NCI-H1092 treated with DMSO at 0.1 percent for 48 hours (cell line): ENCODE results near the gene HEXIM1.
A peak's percentile ranks its signal among the peaks of the same experiment; 100 is the strongest.

Experiments used
- DNase-seq: peaks from one replicate; lab custom pipeline; 2025; lab: John Stamatoyannopoulos, UW

The HEXIM1 gene

GRCh38 chr17:45172541-45173286 lies 24.4 kb downstream of the HEXIM1 start:
- no peak for DNase-seq

GRCh38 chr17:45175759-45176115 lies 27.5 kb downstream of the HEXIM1 start:
- no peak for DNase-seq

GRCh38 chr17:45177563-45177962 lies 29.3 kb downstream of the HEXIM1 start:
- DNase-seq = no peak

- DNase-seq = no peak
These were observed 35.9 kb downstream of the HEXIM1 start for GRCh38 chr17:45184144-45184543.

DNA sequence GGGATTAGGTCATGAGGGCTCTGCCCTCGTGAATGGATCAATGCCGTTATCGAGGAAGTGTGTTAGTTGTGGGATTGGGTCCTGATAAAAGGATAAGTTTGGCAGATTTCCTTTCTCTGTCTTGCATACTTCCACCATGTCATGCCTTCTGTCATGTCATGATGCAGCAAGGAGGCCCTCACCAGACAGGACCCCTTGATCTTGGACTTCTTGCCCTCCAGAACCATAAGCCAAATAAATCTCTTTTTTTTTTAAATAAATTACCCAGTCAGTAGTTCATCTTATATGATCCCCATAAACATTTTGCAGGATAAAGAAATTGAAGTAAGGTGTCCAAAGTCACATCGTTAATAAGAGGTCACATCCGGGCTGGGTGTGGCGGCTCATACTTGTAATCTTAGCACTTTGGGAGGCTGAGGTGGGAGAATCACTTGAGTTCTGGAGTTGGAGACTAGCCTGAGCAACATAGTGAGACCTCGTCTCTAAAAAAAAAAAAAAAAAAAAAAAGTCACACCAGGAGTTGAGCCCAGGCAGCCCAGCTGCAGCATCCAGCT lies 38.6 kb downstream of the HEXIM1 start:
- no peak for DNase-seq

DNA sequence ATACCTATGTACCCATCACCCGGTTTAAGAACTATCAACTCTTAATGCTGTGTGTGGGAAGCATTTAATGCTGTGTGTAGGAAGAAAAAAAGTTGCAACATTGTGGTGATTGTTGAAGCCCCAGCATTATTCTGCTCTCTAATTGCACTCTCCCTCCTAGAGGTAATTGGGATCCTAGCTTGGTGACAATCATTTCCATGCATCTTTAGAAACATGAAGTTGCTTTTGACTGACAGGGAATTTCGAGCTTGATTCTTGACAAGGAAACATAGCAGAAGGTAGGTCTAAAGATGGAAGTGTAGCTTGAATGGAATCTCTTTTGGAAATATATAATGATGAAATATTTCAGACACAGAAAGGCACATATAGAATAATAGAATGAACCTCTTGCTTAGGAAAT lies 40.7 kb downstream of the HEXIM1 start:
- DNase-seq = no peak

DNA sequence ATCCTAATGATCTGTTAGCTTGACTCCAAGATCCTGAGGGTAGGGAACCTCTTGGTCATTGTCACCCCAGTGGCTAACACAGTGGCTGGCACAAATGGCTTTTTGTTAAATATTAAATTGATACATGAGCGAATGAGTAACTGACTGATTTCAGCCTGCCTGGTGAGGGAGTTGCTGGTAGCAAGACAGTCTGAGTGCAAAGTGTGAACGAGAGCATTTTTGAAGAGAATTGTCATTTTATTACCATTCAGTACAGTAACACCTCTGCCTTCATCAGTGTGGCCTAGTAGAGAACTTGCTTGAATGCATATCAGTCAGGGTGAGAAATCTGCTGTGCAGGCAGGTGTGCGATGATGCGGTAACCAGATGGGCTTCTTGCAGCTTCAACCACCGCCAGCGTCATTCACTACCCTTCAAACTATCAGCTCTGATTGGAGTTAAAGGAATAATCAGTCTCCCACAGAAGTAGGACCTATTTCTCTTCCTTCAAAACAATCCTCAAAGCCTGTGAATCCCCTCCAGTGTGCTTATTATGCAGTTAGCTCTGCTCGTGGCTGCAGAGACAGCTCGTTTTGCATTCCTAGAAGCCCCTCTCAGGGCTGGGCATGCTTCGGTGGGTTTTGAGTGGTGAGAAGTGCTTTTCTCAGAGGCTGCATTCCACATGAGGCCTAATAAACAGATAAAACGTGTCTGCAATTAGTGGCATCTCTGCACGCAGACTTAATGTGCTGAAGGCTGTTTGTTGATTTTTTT lies 42.4 kb downstream of the HEXIM1 start:
- no peak for DNase-seq

- no peak for DNase-seq
These were observed 47.1 kb downstream of the HEXIM1 start for GRCh38 chr17:45195424-45195823.

- no peak for DNase-seq
These were observed 48.8 kb downstream of the HEXIM1 start for GRCh38 chr17:45197108-45197507.

DNA sequence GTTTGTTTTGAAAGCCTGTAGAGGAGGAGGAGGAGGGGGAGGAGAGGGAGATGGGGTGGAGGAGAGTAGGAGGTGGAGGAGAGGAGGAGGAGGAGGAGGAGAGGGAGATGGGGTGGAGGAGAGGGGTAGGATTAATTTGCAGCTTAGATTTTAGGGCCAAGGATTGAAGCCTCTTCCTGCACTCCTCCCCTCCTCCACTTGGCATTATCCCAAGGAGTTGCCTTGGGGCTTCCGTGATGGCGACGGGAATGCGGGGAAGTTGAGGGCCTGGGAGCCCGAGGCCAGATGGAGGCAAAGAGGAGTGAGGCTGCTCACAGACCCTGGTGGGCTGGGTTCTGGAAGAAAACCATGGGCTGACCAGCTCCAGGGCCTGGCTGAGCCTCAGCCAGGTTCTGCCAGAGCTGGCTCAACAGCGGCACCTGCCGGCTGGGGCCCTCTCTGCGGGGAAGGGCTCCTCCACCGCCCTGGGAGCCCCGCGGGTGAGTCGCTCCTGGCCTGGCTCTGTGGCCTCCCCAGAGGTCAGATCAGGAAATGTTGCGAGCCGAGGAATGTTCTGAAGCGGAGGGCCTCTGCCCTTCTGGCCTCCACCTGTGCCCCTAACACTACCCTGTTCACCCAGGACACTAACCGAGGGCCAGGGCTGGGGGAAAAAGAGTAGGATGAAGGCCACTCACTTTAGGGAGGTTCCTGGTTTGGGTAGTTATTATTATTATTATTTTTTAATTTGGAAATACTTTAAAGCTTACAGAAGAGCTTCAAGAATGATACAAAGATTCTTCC lies 49.5 kb downstream of the HEXIM1 start:
- DNase-seq = peak; percentile 75

- no peak for DNase-seq
These were observed 52.4 kb downstream of the HEXIM1 start for GRCh38 chr17:45200701-45201100.

DNA sequence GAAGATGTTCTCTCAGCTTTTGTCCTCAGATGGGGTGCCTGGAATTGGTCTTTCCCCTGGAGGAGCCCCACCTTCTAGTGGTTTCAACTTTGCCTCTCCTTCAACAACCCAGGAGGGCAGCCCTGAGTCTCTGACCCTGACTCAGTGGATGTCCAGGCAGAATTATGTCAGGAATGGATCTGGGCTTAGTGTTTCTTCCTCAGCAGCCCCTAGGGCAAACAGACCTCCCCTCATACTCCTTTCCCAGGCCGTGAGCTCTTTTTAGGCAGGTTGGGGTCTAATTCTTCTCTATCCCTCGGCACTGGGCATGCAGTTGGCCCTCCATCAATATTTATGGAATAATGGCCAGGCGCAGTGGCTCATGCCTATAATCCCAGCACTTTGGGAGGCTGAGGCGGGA lies 53.2 kb downstream of the HEXIM1 start:
- DNase-seq = no peak
